Gastroesophageal sphincter (tissue), 4 donors: ENCODE results near the gene NOS3. TPM values are rescaled to one million over a fixed set of nuclear protein-coding genes. Genes with fewer than 3 reads are reported as not detected.

ENCODE experiments used
- ATAC-seq: fragments of 150-250 bp; one replicate; pipeline ENCODE4 v1.9.1; 2016; ENCODE audit warnings: mild to moderate bottlenecking, moderate library complexity
- H3K27ac ChIP-seq, 4 donors: fragments of 200-600 bp; sonication (generic) in 3 of 4; 1 replicate in 3 of 4; 2 replicates in 1 of 4; pipeline ENCODE4 v1.5.1; 2016 to 2019
- H3K27me3 ChIP-seq: fragments of 200-600 bp; sonication (generic); one replicate; pipeline ENCODE4 v1.5.1; 2019
- H3K36me3 ChIP-seq, 2 donors: fragments of 200-600 bp; sonication (generic); one replicate each; pipeline ENCODE4 v1.5.1; 2019; ENCODE audit warnings: control low read depth in 1 of 2
- H3K4me1 ChIP-seq, 3 donors: fragments of 200-600 bp; sonication (generic); 1 replicate in 2 of 3; 2 replicates in 1 of 3; pipeline ENCODE4 v1.5.1; 2016 to 2019; ENCODE audit warnings: control low read depth in 2 of 3
- H3K4me3 ChIP-seq, 2 donors: fragments of 200-600 bp; sonication (generic); one replicate each; pipeline ENCODE4 v1.5.1; 2019; ENCODE audit warnings: mild to moderate bottlenecking in 1 of 2, moderate library complexity in 1 of 2
- H3K9me3 ChIP-seq, 3 donors: fragments of 200-600 bp; sonication (generic); one replicate each; pipeline ENCODE4 v1.5.1; 2017 to 2019; ENCODE audit warnings: control low read depth in 2 of 3
- CTCF ChIP-seq, 4 experiments: fragments of 200-600 bp in 2 of 4; fragments of 450-650 bp in 2 of 4; sonication (generic) in 1 of 4; IDR thresholded peaks; one replicate each; pipeline ENCODE4 v1.5.1; 2017 to 2019; ENCODE audit warnings: antibody characterized with exemption in 4 of 4, mild to moderate bottlenecking in 2 of 4, moderate library complexity in 2 of 4
- EP300 ChIP-seq: sonication (generic); formaldehyde crosslinking; IDR thresholded peaks from one replicate; pipeline ENCODE4 v1.6.1; 2017; ENCODE audit warnings: antibody characterized with exemption, mild to moderate bottlenecking
- POLR2A ChIP-seq, 2 donors: fragments of 450-650 bp; IDR thresholded peaks; one replicate each; pipeline ENCODE4 v1.6.1; 2017; ENCODE audit warnings: antibody characterized with exemption in 2 of 2, mild to moderate bottlenecking in 2 of 2, moderate library complexity in 1 of 2
- POLR2AphosphoS5 ChIP-seq: sonication (generic); formaldehyde crosslinking; IDR thresholded peaks from one replicate; pipeline ENCODE4 v1.6.1; 2017; ENCODE audit warnings: antibody characterized with exemption
- WGBS, 2 donors: methylation state at CpG; one replicate each; pipeline ENCODE4 v1.1.5; 2018; ENCODE audit warnings: low coverage in 1 of 2; 5-methylcytosine and 5-hydroxymethylcytosine counted together
- total RNA-seq, 4 donors: library from RNA; depleted of rRNA; stranded (reverse); fragments of >200 nt; gene quantifications; one replicate each; pipeline ENCODE4 v1.1.0, GENCODE V29; 2016

NOS3 gene
- total RNA-seq, 4 donors from 2014 or later, result 6.8 to 29.4 (median 13.5) TPM

DNA sequence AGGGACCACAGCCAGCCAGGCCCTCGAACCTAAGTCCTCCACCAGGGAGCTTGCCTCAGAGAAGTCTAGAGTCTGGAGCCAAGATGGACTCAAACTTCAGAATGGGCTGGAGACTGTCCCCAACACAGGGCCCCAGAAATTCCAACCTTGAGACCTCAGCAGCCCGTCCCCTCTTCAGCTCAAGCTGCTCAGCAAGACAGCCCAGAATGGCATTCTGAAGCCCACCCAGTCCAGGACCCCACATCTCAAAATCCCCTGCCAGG, 28.6 kb upstream of the NOS3 start:
- no peak for ATAC-seq
- no peaks in the 10 kb centered on the region for H3K27me3 ChIP-seq
- H3K9me3 ChIP-seq, result no peaks in the 10 kb centered on the region
- no peaks in the 10 kb centered on the region for H3K36me3 ChIP-seq
- peak overlapping the region; percentile 22 to 81 (median 77) for H3K27ac ChIP-seq
- H3K4me1 ChIP-seq, result peaks cover 0 to 78% (median 34%) of the 10 kb centered on the region in 3 donors
- TF ChIP-seq POLR2AphosphoS5, result no peak
- no peak for TF ChIP-seq CTCF (IDR thresholded peaks at IDR 0.05)
- no peak for TF ChIP-seq POLR2A (IDR thresholded peaks at IDR 0.05)
- TF ChIP-seq EP300, result no peak
- WGBS, 2 donors, result 83% methylated on average over 1 of the region's 2 CpGs; no CpG with 5 or more reads in 1 of the 2 donors
- H3K4me3 ChIP-seq, result no peak overlapping the region

GRCh38 chr7:150962553-150963399, 28.0 kb upstream of the NOS3 start:
- peak; percentile 76 for ATAC-seq
- peaks cover 0 to 78% (median 34%) of the 10 kb centered on the region in 3 donors for H3K4me1 ChIP-seq
- H3K27me3 ChIP-seq, result no peaks in the 10 kb centered on the region
- WGBS, 2 donors, result 34 to 42% methylated on average over 7 to 11 of the region's 23 CpGs
- no peak overlapping the region for H3K4me3 ChIP-seq
- H3K9me3 ChIP-seq, result no peaks in the 10 kb centered on the region
- H3K27ac ChIP-seq, result peak overlapping the region; percentile 22 to 81 (median 77)
- H3K36me3 ChIP-seq, result no peaks in the 10 kb centered on the region
- TF ChIP-seq CTCF (IDR thresholded peaks at IDR 0.05) (peak in 3 of 4 experiments; percentile 83 to 97 (median 93)), POLR2AphosphoS5 (no peak), EP300 (no peak), POLR2A (IDR thresholded peaks at IDR 0.05) (no peak)

DNA sequence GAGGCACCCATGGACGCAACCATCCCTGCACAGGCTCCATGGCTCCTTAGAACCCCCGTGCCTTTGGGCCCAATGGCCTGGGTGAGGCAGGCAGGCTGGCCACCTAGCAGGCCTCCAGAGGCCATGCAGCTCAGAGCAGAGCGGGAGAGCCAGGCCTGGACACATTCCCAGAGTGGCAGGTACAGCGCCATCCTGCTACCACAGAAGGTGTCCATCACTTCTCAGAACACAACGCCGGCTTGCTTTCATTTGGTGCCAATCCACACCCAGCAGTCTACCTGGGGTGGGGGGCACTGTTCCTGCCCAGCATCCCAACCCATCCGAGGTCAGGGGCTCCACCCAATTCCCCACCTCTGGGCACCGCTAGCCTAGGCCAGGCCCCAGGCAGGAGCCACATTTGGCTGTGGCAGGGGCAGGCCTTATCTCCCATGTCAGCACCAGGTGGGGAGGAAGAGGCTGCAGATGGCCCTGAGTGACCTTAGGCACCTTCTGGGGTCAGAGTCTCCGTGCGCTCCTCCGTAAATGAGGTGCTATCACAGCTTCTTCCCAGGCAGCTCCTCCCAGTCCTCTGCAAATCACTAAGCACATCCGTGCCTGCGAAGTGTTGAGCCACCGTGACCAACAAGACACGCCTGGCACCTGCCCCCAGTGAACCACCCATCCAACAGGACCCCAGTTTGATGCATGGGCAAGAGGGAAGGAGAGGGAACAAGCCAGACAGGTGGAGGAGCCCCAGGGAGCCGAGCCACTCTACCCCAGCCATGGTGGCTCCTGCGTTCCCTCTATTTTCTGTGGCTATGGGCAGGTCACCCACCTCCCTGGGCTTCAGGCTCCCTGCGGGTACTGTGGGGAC, 26.9 kb upstream of the NOS3 start:
- H3K27ac ChIP-seq, result peak overlapping the region in 3 of 4 donors; percentile 77 to 81 (median 77)

DNA sequence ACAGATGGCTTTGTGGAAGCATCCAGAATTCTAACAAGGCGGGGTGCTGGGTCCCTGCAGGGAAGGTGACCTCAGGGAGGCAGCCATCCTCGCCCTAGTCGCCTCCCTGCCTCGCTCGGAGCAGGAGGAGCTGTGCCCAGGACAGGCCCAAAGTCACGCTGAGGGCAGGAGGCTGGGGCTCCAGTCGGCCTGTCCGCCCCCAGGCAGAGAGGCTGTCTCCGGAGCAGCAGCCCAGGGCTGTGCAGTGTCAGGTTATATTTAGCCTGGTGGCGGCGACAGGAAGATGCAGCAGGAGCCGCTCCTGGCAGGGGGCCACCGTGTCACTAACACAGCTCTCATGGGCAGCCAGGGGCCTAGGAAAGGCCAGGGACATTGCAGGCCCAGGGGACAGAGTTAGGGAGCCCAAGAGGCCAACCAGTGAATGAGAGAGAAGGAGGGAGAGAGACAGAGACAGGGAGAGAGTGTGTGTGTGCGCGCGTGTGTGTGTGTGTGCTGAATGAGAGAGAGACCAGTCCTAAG, 26.2 kb upstream of the NOS3 start:
- no peaks in the 10 kb centered on the region for H3K27me3 ChIP-seq
- H3K9me3 ChIP-seq, result no peaks in the 10 kb centered on the region
- no peak for ATAC-seq
- no peak overlapping the region for H3K4me3 ChIP-seq
- peak overlapping the region in 3 of 4 donors; percentile 77 to 81 (median 77) for H3K27ac ChIP-seq
- no peaks in the 10 kb centered on the region for H3K36me3 ChIP-seq
- 33% methylated on average over 3 of the region's 16 CpGs; no CpG with 5 or more reads in 1 of the 2 donors for WGBS, 2 donors
- peaks cover 0 to 91% (median 42%) of the 10 kb centered on the region in 3 donors for H3K4me1 ChIP-seq
- TF ChIP-seq CTCF (IDR thresholded peaks at IDR 0.05) (peak in 3 of 4 experiments; percentile 17 to 38 (median 32)), POLR2AphosphoS5 (no peak), POLR2A (IDR thresholded peaks at IDR 0.05) (no peak)

More for the DNA sequence above, 26.9 kb upstream of the NOS3 start:
- WGBS, 2 donors, result no CpG with 5 or more reads among the region's 18 CpGs
- H3K4me1 ChIP-seq, result peaks cover 0 to 84% (median 38%) of the 10 kb centered on the region in 3 donors
- H3K4me3 ChIP-seq, result no peak overlapping the region
- ATAC-seq, result no peak
- no peaks in the 10 kb centered on the region for H3K9me3 ChIP-seq
- no peaks in the 10 kb centered on the region for H3K27me3 ChIP-seq
- H3K36me3 ChIP-seq, result no peaks in the 10 kb centered on the region
- TF ChIP-seq POLR2AphosphoS5 (no peak), POLR2A (IDR thresholded peaks at IDR 0.05) (no peak), EP300 (no peak), CTCF (IDR thresholded peaks at IDR 0.05) (no peak)
